NCI-H2196 (cell line): ENCODE data around the gene MPND.

Source experiments
- DNase-seq: peaks from one replicate; lab custom pipeline; 2025; ENCODE audit not compliant: unreplicated experiment; lab: John Stamatoyannopoulos, UW

Gene MPND

DNA sequence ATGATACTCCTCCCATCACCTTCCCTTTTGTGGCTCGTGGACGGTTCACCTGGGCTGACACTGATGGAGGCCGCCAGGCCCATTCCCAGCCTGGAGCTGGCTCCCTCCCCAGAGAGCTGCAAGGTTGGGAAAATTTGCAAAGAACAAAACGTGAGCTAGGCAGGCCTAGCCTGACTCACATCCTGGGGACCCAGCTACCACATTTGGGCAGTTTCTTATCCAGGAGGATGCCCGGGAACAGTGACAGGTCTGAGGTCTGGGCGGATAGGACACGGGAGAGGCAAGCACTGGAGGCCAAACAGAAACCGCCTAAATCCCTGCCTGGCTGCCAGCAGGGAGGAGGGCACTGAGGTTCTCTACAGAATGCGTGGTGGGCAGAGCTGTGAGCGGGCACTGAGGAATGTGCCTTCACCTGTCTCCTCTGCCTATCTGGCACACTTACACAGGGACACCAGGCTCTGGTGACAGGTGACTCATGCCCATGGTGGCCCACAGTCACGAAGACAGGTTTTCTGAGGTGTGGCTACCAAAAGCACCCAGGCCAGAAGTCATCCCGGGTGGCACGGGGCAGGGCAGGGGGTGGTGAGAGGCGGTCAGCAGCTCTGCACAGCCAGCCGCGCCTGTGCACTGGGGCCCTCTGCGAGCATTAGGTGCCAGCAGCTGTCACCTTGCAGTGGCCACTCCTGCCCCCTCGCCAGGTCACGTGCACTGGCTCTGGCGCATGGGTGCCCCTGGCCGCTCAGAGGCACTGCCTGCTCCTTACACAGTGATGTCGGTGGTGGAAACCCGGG is 33.8 kb downstream of the MPND start:
- DNase-seq, result no peak

DNA sequence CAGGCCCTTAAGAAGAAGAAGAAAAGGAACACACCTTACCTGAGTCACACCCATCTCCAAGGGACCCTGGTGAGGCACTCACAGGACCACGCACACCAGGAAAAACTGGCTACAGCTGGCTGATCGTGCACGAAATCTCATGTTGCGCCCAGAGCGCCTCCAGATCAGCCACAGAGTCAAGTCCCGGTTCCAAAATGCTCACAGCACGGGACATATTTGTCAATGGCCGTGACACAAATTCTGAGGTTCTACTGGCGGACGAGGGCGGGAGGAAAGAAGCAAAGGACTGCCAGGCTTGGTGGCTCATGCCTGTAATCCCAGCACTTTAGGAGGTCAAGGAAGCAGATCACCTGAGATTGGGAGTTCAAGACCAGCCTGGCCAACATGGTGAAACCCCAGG is 35.5 kb downstream of the MPND start:
- DNase-seq, result no peak

DNA sequence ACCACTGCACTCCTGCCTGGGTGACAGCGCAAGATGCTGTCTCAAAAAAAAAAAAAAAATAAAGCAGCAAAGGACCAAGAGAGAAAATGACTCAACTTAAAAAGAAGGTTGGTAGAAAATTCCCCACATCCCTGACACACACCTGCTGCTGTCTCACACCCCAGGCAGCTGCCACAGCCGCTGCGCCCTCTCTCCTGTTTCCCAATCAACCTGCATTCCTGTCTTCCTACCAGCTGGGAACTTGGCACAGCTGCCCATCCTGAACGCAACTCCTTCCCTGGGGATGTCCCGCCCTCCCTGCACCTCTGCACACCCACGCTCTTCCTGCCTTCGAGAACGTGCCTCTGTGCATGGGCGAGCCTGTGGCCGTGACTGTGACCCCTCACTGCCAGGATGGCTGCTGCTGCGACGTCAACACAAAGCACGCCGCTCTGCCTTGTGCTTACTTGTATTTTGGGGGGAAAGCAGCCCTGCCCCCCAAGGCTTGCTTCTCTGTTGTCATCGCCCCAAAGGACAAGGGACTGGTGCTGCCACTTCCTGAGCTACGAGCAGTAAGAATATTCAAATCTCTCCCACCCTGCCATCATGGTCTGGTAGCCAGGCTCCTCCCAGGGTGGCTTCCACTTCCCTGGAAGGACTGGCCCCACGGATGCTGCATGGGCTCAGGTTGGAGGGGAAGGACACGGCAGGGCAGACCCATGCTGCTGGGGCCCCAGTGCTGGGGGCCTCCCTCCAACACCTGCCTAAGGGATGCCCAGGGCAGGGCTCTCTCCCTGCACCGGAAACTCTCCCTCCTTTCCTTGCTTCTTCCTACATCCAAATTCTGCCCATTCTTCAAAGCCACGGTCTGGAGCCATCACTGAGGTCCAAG is 36.3 kb downstream of the MPND start:
- peak; percentile 35 for DNase-seq

GRCh38 chr19:4380254-4380727 is 36.9 kb downstream of the MPND start:
- no peak for DNase-seq

GRCh38 chr19:4385291-4386040 is 42.1 kb downstream of the MPND start:
- DNase-seq, result no peak

DNA sequence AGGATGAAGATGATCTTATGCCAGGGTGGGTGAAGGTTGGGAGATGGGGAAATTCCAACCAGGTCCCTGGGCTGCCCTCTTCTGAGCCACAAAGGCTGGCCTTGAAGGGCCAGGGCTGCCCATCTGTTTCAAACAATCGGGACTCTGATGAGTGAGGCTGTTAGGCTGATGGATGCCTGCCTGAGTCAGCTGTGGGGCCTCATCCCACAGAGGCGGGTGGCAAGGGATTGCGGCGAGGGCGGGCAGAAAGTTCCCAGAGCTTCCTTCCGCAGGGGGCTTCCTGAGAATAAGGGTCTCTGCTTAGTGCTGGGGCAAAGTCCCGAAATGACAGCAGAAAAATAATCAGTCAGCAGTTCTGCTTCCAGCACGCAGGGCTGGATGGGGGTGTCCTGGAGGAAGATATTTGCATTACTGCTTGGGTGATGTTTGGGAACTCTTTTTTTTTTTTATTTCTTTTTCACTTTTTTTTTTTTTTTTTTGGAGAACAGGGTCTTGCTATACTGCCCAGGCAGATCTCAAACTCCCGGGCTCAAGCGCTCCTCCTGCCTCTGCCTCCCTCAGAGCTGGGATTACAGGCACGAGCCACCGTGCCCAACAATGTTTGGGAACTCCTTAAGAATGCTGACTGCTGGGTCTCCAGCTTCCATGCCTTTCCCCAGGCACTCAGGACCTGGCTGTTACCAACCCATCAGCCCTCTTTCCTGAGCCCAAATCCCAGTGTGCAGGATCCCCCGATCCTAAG is 42.9 kb downstream of the MPND start:
- DNase-seq, result no peak

- DNase-seq, result no peak
Measured at GRCh38 chr19:4388337-4389063, 45.1 kb downstream of the MPND start.

DNA sequence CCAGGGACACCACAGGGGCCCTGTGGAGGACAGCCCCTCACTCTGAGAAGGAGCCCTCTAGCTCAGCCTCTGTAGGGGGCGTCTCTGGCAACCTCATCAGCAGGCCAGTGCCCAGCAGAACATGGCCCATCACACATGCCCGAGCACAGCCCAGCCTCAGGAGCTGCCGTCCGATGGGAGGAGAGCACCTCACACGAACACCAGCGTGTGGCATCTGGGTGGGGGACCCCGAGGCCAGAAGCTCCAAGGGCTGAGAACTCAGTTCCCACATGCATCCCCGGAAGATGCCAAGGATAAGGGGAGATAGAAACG is 45.7 kb downstream of the MPND start:
- DNase-seq, result no peak

DNA sequence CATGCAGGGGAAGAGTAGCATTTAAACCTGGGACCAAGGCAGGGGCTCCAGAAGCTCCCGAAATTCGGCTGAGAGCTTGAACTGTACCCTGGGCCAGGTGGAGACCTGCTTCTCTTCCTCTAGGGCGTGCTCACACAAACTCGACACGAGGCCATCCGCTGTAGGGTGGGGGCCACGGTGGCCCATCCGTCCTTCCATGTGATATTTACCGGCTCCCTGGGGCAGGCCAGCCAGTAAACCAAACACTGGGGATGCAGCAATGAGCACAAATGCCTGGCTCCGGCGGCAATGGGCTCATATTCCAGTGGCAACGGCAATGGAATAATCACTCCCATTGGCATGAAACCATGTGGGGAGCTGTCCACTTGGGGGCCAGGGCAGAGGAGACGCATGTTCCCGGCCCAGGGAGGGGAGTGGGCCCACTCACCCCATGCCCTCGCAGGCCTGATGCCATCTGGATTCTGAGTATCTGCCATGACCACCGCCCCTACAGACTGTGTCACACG is 46.2 kb downstream of the MPND start:
- no peak for DNase-seq

DNA sequence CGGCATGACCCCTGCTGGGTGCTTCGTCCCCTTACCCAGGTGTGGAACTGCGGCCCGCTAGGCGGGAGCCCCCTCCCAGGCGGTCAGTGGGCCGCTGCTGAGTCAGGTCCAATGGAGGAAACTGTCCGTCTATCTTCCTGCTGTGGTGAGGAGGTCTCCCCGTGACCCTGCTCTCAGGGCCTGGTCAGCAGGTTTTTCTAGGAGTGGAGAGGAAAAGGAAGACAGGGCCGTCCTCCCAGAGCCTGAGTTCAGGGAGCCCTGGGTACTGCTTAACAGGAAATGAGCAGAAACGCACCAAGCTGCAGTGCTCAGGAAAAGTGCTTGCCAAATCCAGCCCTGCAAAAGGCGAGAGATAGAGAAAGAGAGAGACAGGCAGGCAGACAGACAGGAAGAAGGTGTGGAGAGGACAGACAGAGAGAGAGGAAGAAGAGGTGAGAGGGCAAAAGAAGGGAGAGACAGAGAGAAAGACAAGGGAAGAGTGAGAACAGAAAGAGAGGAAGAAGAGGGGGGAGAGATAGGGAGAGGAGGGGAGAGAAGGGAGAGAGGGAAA is 46.7 kb downstream of the MPND start:
- no peak for DNase-seq

GRCh38 chr19:4390567-4391305 is 47.4 kb downstream of the MPND start:
- DNase-seq, result no peak

- no peak for DNase-seq
Measured at GRCh38 chr19:4391306-4391693, 47.9 kb downstream of the MPND start.

GRCh38 chr19:4391701-4392483 is 48.5 kb downstream of the MPND start:
- DNase-seq, result no peak

GRCh38 chr19:4393947-4394590 is 50.7 kb downstream of the MPND start:
- no peak for DNase-seq

DNA sequence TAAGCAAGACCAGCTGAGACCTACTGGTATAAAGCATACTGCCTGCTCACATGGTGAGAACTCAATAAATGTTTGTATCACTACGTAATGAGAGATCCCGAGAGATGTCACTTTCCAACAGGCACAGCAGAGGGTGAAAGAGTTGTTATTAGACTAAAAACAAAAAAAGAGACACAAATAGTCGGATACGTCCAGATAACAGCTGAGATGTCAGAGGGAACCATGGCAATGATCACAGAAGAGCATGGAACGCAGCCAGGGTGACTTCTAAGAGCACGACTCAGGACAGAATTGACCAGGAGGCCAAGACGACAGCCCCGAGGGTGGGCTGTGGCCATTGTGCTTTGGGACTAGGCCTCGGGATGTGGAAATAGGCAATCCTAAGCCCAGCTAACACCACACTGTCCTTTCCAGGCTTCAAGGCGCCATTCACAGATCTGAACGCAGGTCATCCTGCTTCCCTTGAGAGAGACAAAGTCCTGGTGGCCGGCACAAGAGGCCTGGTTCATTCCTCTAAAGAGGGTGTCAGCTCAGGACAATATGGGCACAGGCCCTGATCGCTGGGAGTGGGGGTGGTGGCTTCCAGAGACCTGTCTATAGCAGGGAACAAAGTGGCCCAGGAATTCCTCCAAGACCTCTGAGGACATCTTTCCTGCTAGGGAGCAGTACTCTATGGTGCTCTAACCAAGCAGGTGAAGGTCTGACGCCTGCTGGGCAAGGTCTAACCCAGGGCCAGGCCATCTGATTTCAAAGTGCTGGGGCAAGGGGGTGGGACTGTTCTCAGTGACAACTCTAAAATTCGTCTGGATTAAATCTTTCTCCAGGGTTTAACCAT is 53.8 kb downstream of the MPND start:
- no peak for DNase-seq

- peak; percentile 21 for DNase-seq
Measured at GRCh38 chr19:4399812-4400134, 56.4 kb downstream of the MPND start.
